NCI-H748 (cell line): ENCODE results near the gene RALY.
A peak's percentile ranks its signal among the peaks of the same experiment; 100 is the strongest.
"Not testable (repeated sequence)": the region's sequence is repeated elsewhere in the genome, so short reads cannot be mapped to it uniquely, and the experiment has no call there.

Source experiments
- DNase-seq: peaks from one replicate; lab custom pipeline; 2025; ENCODE audit not compliant: unreplicated experiment; lab: John Stamatoyannopoulos, UW

RALY gene

DNA sequence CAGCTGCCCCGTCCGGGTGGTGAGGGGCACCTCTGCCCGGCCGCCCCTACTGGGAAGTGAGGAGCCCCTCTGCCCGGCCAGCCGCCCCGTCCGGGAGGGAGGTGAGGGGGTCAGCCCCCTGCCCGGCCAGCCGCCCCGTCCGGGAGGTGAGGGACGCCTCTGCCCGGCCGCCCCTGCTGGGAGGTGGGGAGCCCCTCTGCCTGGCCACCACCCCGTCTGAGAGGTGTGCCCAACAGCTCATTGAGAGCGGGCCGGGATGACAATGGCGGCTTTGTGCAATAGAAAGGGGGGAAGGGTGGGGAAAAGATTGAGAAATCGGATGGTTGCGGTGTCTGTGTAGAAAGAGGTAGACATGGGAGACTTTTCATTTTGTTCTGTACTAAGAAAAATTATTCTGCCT is 139.2 kb downstream of the RALY start:
- peak; percentile 61 for DNase-seq

DNA sequence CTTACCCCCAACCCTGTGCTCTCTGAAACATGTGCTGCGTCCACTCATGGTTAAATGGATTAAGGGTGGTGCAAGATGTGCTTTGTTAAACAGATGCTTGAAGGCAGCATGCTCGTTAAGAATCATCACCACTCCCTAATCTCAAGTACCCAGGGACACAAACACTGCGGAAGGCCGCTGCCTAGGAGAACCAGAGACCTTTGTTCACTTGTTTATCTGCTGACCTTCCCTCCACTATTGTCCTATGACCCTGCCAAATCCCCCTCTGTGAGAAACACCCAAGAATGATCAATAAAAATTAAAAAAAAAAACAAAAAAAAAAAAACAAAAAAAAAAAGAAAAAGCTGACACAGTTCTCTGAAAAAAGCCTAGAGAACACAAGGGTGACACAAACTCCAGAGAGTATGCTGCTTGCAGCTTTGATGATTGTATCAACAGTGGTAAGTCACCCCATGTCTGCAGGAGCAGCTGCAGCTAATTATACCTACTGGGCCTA is 139.7 kb downstream of the RALY start:
- not testable (repeated sequence) for DNase-seq
